ENCODE data around the gene FBXO31. TPM values are rescaled to one million over a fixed set of nuclear protein-coding genes. Genes with fewer than 3 reads are reported as not detected.

The FBXO31 gene
- total and polyA plus RNA-seq, 2 of the 13 experiments (the other 11 are each of a cell fraction or from before 2014, with no cell fraction given), result 92.4 to 101 TPM

DNA sequence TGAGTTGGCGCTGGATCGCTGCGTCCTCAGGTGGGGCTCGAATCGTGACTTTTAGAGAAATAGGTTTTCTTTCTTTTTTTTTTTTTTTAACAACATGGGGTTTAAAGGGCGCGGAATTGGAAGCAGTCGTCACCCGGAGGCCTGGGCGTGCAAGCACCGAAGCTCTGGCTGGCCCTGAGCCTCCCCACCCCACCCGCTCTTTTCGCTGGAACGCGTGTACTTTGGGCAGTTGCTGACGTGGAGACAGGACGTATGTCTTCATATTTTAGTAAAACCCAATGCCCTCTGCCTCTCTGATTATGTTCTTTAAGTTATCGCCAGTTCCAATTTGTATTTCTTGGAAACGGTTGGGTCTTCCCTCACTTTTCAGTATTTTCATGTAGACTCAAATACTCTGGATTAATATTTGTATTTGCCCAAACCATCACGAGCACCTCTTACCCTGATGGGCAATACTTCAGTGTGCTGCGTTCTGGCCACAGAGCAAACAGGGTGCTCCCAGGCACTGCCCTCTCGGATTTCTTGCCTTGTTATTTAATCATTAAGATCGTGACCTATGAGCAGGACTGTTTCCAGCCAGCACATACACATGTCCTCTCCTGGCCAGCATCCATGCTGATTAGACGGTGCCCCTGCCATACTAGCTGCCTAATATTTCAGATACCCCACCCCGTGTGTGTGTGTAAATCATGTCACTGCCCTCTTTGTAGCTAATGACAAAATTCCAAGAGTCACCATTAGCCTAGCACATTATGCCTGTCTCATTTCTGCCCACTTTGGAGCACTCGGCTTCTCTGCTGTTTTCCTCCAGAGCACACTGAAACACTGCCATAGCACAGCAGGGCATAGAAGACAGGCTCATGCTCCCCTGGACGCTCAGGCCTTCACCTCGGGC lies 65.6 kb downstream of the FBXO31 start (continued):
- TF ChIP-seq HNRNPLL (IDR thresholded peaks at IDR 0.05; ENCODE audit: low read depth, low read length, poor library complexity, severe bottlenecking), result peak; percentile 19
- TF ChIP-seq ZNF124 (CRISPR knock-in tag; IDR thresholded peaks at IDR 0.05), result peak; percentile 39; the same call in 1 of the 2 replicates
- TF ChIP-seq GABPA (IDR thresholded peaks at IDR 0.05; ENCODE audit: low read depth, low read length), result no peak
- no peak for TF ChIP-seq GABPA (CRISPR knock-in tag; IDR thresholded peaks at IDR 0.05; ENCODE audit: low read depth)
- no peak for TF ChIP-seq ZBTB3 (CRISPR knock-in tag; IDR thresholded peaks at IDR 0.05; ENCODE audit: borderline replicate concordance, low read depth)
- peak; percentile 16; the same call in 1 of the 2 replicates for TF ChIP-seq SIN3A (IDR thresholded peaks at IDR 0.05; ENCODE audit: borderline replicate concordance, low read depth, low read length)
- peak; percentile 9; the same call in 1 of the 2 replicates for TF ChIP-seq HNF4A (CRISPR knock-in tag; IDR thresholded peaks at IDR 0.05)
- no peak for TF ChIP-seq KDM2A (CRISPR knock-in tag; IDR thresholded peaks at IDR 0.05; ENCODE audit: borderline replicate concordance, low read depth)
- peak; percentile 70; the same call in 1 of the 2 replicates for TF ChIP-seq ATF7-NPFF (CRISPR knock-in tag; IDR thresholded peaks at IDR 0.05; ENCODE audit: low read depth)
- TF ChIP-seq ZFX (CRISPR knock-in tag; IDR thresholded peaks at IDR 0.05; ENCODE audit: low read depth), result no peak
- TF ChIP-seq RFXAP (CRISPR knock-in tag; IDR thresholded peaks at IDR 0.05; ENCODE audit: borderline replicate concordance), result no peak
- TF ChIP-seq SMYD3 (CRISPR knock-in tag; IDR thresholded peaks at IDR 0.05), result 0 out of 2 replicates have a peak, but pooled peaks have one; percentile 45
- peak; percentile 78 for TF ChIP-seq ZNF7 (CRISPR knock-in tag; IDR thresholded peaks at IDR 0.05)
- TF ChIP-seq DPF2 (CRISPR knock-in tag; IDR thresholded peaks at IDR 0.05; ENCODE audit: borderline replicate concordance, low read depth), result no peak; the same call in 1 of the 2 replicates
- no peak for TF ChIP-seq ZNF83 (CRISPR knock-in tag; IDR thresholded peaks at IDR 0.05; ENCODE audit: borderline replicate concordance)
- peak; percentile 23 to 78; a peak in 3 of 4 replicates for TF ChIP-seq POLR2A (IDR thresholded peaks at IDR 0.05; ENCODE audit: insufficient read depth in 1 of 2, low read depth in 2 of 2, low read length in 2 of 2)
- TF ChIP-seq ZNF605 (CRISPR knock-in tag; IDR thresholded peaks at IDR 0.05), result no peak; the same call in 1 of the 2 replicates
- no peak for TF ChIP-seq FOSL2 (CRISPR knock-in tag; IDR thresholded peaks at IDR 0.05)
- 0 out of 3 replicates have a peak, but pooled peaks have one; percentile 22 for TF ChIP-seq MXI1 (IDR thresholded peaks at IDR 0.05; ENCODE audit: borderline replicate concordance, low read depth, low read length)
- no peak for TF ChIP-seq KLF13 (CRISPR knock-in tag; IDR thresholded peaks at IDR 0.05)
- TF ChIP-seq MIER2 (CRISPR knock-in tag; IDR thresholded peaks at IDR 0.05), result no peak; the same call in 1 of the 2 replicates
- no peak for TF ChIP-seq ZNF431 (CRISPR knock-in tag; IDR thresholded peaks at IDR 0.05; ENCODE audit: borderline replicate concordance, low read depth)
- TF ChIP-seq ZNF232 (CRISPR knock-in tag; IDR thresholded peaks at IDR 0.05; ENCODE audit: borderline replicate concordance), result 0 out of 2 replicates have a peak, but pooled peaks have one; percentile 22
- TF ChIP-seq, protein P1, sequence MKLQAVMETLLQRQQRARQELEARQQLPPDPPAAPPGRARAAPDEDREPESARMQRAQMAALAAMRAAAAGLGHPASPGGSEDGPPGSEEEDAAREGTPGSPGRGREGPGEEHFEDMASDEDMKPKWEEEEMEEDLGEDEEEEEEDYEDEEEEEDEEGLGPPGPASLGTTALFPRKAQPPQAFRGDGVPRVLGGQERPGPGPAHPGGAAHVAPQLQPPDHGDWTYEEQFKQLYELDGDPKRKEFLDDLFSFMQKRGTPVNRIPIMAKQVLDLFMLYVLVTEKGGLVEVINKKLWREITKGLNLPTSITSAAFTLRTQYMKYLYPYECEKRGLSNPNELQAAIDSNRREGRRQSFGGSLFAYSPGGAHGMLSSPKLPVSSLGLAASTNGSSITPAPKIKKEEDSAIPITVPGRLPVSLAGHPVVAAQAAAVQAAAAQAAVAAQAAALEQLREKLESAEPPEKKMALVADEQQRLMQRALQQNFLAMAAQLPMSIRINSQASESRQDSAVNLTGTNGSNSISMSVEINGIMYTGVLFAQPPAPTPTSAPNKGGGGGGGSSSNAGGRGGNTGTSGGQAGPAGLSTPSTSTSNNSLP (IDR thresholded peaks at IDR 0.05; ENCODE audit: low read depth, low read length), result 0 out of 2 replicates have a peak, but pooled peaks have one; percentile 15
- TF ChIP-seq ZNF441 (CRISPR knock-in tag; IDR thresholded peaks at IDR 0.05; ENCODE audit: borderline replicate concordance), result 0 out of 2 replicates have a peak, but pooled peaks have one; percentile 73
- no peak for TF ChIP-seq MTA1 (CRISPR knock-in tag; IDR thresholded peaks at IDR 0.05; ENCODE audit: borderline replicate concordance)
- TF ChIP-seq SAP130 (CRISPR knock-in tag; IDR thresholded peaks at IDR 0.05; ENCODE audit: low read depth), result peak; percentile 12; the same call in 1 of the 2 replicates
- TF ChIP-seq ISL2 (CRISPR knock-in tag; IDR thresholded peaks at IDR 0.05), result peak; percentile 20; the same call in 1 of the 2 replicates
- no peak; the same call in 1 of the 2 replicates for TF ChIP-seq CBX5 (CRISPR knock-in tag; IDR thresholded peaks at IDR 0.05; ENCODE audit: borderline replicate concordance)
- no peak; the same call in 1 of the 2 replicates for TF ChIP-seq CREM (IDR thresholded peaks at IDR 0.05)
- no peak for TF ChIP-seq CREM (CRISPR knock-in tag; IDR thresholded peaks at IDR 0.05)
- TF ChIP-seq ZNF720 (CRISPR knock-in tag; IDR thresholded peaks at IDR 0.05), result no peak

Measured in HepG2 (cell line).